Measurements from ENCODE around the gene ETFB.

Gene ETFB

DNA sequence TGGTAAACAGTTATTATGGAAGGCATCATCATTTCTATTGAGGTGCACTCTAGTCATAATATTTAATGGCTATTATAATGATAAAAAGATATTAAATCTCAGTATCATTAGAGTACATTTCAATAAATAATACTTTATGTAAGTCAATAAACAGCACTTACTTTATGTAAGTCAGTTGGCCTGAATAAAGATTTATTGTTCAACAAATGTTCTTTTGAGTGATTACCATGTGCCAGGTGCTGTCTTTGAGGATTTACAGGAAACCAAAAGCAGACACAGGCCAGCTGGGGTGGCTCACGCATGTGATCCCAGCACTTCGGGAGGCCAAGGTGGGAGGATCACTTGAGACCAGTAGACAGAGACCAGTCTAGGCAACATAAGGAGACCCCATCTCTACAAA is 11.2 kb upstream of the ETFB start:
- H3K27me3 Mint-ChIP-seq (ENCODE audit: low read depth, poor library complexity), result peaks cover 12% of the 10 kb centered on the region
- no peak for DNase-seq
- H3K4me1 Mint-ChIP-seq, result peaks cover 17% of the 10 kb centered on the region
- H3K4me3 Mint-ChIP-seq, result no peak overlapping the region
- peaks cover 20% of the 10 kb centered on the region for H3K9me3 Mint-ChIP-seq
- no peaks in the 10 kb centered on the region for H3K36me3 Mint-ChIP-seq (ENCODE audit: low read depth)
- no peak overlapping the region for H3K27ac Mint-ChIP-seq
- TF ChIP-seq, protein P1, sequence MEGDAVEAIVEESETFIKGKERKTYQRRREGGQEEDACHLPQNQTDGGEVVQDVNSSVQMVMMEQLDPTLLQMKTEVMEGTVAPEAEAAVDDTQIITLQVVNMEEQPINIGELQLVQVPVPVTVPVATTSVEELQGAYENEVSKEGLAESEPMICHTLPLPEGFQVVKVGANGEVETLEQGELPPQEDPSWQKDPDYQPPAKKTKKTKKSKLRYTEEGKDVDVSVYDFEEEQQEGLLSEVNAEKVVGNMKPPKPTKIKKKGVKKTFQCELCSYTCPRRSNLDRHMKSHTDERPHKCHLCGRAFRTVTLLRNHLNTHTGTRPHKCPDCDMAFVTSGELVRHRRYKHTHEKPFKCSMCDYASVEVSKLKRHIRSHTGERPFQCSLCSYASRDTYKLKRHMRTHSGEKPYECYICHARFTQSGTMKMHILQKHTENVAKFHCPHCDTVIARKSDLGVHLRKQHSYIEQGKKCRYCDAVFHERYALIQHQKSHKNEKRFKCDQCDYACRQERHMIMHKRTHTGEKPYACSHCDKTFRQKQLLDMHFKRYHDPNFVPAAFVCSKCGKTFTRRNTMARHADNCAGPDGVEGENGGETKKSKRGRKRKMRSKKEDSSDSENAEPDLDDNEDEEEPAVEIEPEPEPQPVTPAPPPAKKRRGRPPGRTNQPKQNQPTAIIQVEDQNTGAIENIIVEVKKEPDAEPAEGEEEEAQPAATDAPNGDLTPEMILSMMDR (IDR thresholded peaks at IDR 0.05), result no peak

DNA sequence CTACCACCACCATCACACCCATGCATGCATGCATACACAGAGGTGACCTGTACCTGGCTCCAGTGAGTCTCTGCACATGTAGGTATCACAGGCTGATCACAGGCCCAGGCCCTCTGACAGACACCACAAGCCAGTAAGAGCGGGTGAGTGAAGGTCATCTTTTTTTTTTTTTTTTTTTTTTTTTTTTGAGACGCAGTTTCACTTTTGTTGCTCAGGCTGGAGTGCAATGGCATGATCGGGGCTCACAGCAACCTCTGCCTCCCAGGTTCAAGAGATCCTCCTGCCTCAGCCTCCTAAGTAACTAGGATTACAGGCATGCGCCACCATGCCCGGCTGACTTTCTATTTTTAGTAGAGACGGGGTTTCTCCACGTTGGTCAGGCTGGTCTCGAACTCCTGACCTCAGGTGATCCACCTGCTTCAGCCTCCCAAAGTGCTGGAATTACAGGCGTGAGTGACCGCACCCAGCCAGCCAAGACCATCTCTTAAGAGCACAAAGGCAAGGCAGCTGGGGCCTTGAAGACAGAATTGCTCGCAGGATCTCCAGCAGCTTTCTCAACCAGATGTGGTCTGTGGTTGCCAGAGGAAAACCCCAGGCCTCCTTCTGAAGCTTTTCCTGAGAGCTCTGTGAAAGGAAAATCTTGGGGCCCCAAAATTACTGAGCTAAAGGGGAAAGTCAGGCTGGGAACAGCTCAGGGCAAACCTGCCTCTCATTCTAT is 9.5 kb upstream of the ETFB start:
- Mint-ChIP-seq H3K9me3 (peaks cover 5% of the 10 kb centered on the region), H3K27ac (no peak overlapping the region), H3K4me3 (no peak overlapping the region), H3K36me3 (ENCODE audit: low read depth) (no peaks in the 10 kb centered on the region), H3K27me3 (ENCODE audit: low read depth, poor library complexity) (peaks cover 12% of the 10 kb centered on the region), H3K4me1 (peaks cover 33% of the 10 kb centered on the region)
- no peak for DNase-seq
- TF ChIP-seq, protein P1 (IDR thresholded peaks at IDR 0.05), result no peak

DNA sequence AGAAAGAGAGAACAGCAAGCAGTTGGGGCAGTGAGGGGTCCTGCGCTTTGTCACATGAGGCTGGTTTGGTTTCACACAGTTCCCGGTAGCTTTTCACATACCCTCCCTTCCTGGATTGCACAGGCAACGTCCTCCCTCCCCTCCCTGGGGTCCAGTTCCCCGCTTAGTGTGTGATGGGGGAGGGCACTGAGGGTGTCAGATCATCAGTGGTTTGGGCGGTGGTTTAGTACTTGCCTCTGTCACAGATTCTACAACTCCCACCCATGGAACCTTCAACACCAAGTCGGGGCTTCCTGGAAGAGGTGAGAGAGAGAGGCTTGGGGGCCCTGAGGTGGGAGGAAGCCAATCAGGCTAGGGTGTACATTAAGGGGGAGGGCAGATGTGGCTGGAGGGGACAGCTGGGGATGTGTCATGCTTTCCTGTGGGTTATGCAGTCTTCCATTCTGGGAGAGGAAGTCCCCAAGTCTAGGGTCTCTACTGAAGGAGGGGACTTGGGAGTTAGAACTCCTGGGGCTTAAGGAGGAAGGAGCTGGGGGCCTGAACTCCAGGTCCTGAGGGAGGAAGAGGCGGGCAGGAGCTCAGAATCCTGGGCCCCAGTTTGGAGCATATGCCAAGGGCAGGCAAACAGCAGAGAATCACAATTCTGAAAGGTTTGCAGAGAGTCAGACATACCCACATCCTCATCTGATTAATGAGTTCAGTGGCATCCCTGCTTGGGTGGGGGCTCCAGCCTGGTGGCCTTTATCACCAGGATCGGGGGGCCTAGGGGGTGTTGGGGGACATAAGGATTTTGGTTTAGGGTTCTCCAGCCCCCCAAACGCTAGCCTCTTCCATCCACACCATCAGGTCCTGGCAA is 6.7 kb upstream of the ETFB start, which contains the start of gene NKG7:
TSS of gene NKG7 (minus strand) at position 6 of the 856 bp plus-strand sequence. CDS start 119 bp downstream, outside the sequence.
- Mint-ChIP-seq H3K9me3 (no peaks in the 10 kb centered on the region), H3K4me1 (peaks cover 46% of the 10 kb centered on the region), H3K27ac (peak within 1 kb of the TSS; percentile 81), H3K4me3 (peak within 1 kb of the TSS; percentile 40), H3K36me3 (ENCODE audit: low read depth) (no peaks in the 10 kb centered on the region), H3K27me3 (ENCODE audit: low read depth, poor library complexity) (peaks cover 12% of the 10 kb centered on the region)
- no peak for DNase-seq
- TF ChIP-seq, protein P1 (IDR thresholded peaks at IDR 0.05), result no peak

DNA sequence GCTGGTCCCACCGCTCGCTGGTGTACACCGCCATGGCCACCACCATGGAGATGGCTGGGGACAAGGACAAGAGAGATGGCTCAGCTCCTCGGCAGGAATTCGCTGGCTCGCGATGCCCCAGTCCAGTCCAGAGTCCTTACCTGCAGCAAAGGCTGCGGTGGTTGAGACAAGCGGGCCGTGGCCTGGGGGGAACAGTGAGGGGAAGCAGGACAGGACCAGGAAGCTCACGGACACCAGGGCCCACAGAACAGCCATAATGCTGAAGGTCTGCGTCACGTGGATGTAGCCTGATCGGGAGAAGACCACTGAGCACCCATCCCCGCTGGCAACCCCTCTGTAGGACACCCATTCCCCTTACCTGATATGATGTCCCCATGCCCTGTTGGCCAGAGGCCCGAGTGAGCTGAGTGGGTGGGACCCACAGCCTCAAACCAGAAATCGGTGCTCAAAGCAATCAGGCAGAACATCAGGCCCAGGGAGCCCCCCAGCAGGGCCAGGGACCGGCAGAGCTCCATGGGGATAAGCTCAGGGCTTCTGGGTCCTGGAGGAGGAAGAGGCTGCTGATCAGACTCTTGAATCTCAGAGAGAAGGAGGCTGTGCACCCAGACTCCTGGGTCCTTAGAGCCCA is 5.9 kb upstream of the ETFB start:
- peaks cover 12% of the 10 kb centered on the region for H3K27me3 Mint-ChIP-seq (ENCODE audit: low read depth, poor library complexity)
- H3K36me3 Mint-ChIP-seq (ENCODE audit: low read depth), result no peaks in the 10 kb centered on the region

DNA sequence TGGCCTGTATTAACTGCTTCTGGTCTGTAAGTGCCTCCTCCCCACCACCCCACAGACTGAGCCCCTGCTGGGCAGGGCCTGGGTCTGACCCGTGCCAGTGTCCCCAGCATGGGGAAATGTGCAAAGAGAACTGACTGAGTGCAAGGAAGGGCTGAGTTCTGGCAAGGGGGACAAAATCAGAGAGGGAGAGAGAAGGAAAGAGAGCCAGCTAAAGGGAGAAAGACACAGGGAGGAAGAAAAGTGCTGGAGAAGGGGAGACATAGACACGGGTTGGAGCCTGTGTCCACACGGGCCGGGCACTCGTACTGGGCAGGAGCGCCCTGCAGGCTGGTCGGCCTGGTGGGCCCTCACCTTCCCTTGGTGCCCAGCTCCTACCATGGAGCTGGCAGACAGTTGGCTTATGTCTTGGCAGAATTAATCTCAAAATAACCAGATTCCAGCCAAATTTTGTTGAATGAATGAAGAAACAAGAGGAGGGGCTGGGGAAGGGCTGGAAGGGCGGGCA is 5.0 kb upstream of the ETFB start:
- DNase-seq, result no peak
- peak overlapping the region; percentile 57 for H3K27ac Mint-ChIP-seq
- no peaks in the 10 kb centered on the region for H3K9me3 Mint-ChIP-seq
- H3K36me3 Mint-ChIP-seq (ENCODE audit: low read depth), result no peaks in the 10 kb centered on the region
- H3K4me3 Mint-ChIP-seq, result no peak overlapping the region
- TF ChIP-seq, protein P1 (IDR thresholded peaks at IDR 0.05), result no peak
- H3K4me1 Mint-ChIP-seq, result peaks cover 46% of the 10 kb centered on the region
- peaks cover 12% of the 10 kb centered on the region for H3K27me3 Mint-ChIP-seq (ENCODE audit: low read depth, poor library complexity)

More for the DNA sequence above, 5.9 kb upstream of the ETFB start:
- Mint-ChIP-seq H3K27ac (peak overlapping the region; percentile 81), H3K4me3 (no peak overlapping the region), H3K9me3 (no peaks in the 10 kb centered on the region), H3K4me1 (peaks cover 46% of the 10 kb centered on the region)
- TF ChIP-seq, protein P1 (IDR thresholded peaks at IDR 0.05), result no peak
- DNase-seq, result no peak
